ENCODE measurements around the gene MYO15B.

GRCh38 chr17:75654176-75654575, 66.6 kb downstream of the MYO15B start:
- TF ChIP-seq SIN3A (IDR thresholded peaks at IDR 0.05; ENCODE audit: borderline replicate concordance, insufficient read depth, low read length) (no peak), POLR2AphosphoS5 (IDR thresholded peaks at IDR 0.05; ENCODE audit: low read depth, low read length) (no peak)

Data from PFSK-1 (cell line).